SK-N-SH (cell line): Measurements from ENCODE around the gene KNTC1. TPM values are rescaled to one million over a fixed set of nuclear protein-coding genes. Genes with fewer than 3 reads are reported as not detected.

Source experiments
- CTCF ChIA-PET: fragments of 300-600, 350-600 bp; formaldehyde crosslinking; extraction: SDS; loops from one replicate; lab custom pipeline; 2021; lab: Yijun Ruan, JAX
- POLR2A ChIA-PET: fragments of 350-600 bp; sonication (Branson Sonifier 250); formaldehyde crosslinking; extraction: SDS; loops from one replicate; lab custom pipeline; 2020; ENCODE audit warnings: antibody characterized with exemption, inconsistent platforms; lab: Yijun Ruan, JAX
- DNase-seq: peaks from one replicate; pipeline ENCODE4 v3.0.0; 2012
- H2AFZ ChIP-seq: fragments of 200-600 bp; sonication (generic); 2 replicates; pipeline ENCODE4 v1.8.1; 2016; ENCODE audit warnings: antibody characterized with exemption, mild to moderate bottlenecking, low read depth
- H3F3A ChIP-seq: fragments of 200-600 bp; sonication (generic); replicated peaks from 2 replicates; pipeline ENCODE3; 2016; ENCODE audit warnings: antibody characterized with exemption, mild to moderate bottlenecking; ENCODE audit not compliant: insufficient read depth
- H3K27ac ChIP-seq, 2 experiments: fragments of 200-500 bp in 1 of 2; fragments of 200-600 bp in 1 of 2; sonication (Bioruptor generic) in 1 of 2; sonication (generic), shearing (Covaris generic) in 1 of 2; 2 replicates each; pipeline versions ENCODE4 v1.5.1 to v1.6.1; 2014 to 2016; ENCODE audit warnings: low read depth in 2 of 2, inconsistent platforms in 1 of 2, low read length in 1 of 2, mild to moderate bottlenecking in 1 of 2, mixed read lengths in 1 of 2
- H3K27me3 ChIP-seq: fragments of 200-600 bp; sonication (generic), shearing (Covaris generic); 2 replicates; pipeline ENCODE4 v1.6.1; 2016; ENCODE audit warnings: mixed run types; ENCODE audit not compliant: insufficient read depth
- H3K36me3 ChIP-seq, 2 experiments: fragments of 200-500 bp in 1 of 2; fragments of 200-600 bp in 1 of 2; sonication (Bioruptor generic) in 1 of 2; sonication (generic) in 1 of 2; replicated peaks in 1 of 2; 2 replicates each; pipeline versions ENCODE3 to v1.5.1; 2014 to 2016; ENCODE audit warnings: low read length in 1 of 2, mild to moderate bottlenecking in 1 of 2; ENCODE audit not compliant: insufficient read depth in 2 of 2, control insufficient read depth in 1 of 2
- H3K4me1 ChIP-seq, 2 experiments: fragments of 200-500 bp in 1 of 2; fragments of 200-600 bp in 1 of 2; sonication (Bioruptor generic) in 1 of 2; sonication (generic), shearing (Covaris generic) in 1 of 2; 2 replicates each; pipeline versions ENCODE4 v1.5.1 to v1.6.1; 2014 to 2016; ENCODE audit warnings: low read depth in 1 of 2, low read length in 1 of 2, mixed run types in 1 of 2; ENCODE audit not compliant: insufficient read depth in 2 of 2, control insufficient read depth in 1 of 2
- H3K4me2 ChIP-seq: fragments of 200-600 bp; sonication (generic), shearing (Covaris generic); 2 replicates; pipeline ENCODE4 v1.6.1; 2017; ENCODE audit warnings: mixed run types
- H3K4me3 ChIP-seq, 2 experiments: fragments of 200-500 bp in 1 of 2; fragments of 200-600 bp in 1 of 2; sonication (Bioruptor generic) in 1 of 2; sonication (generic), shearing (Covaris generic) in 1 of 2; 2 replicates each; pipeline versions ENCODE4 v1.5.1 to v1.8.1; 2014 to 2016; ENCODE audit warnings: low read depth in 2 of 2, inconsistent platforms in 1 of 2, low read length in 1 of 2, mild to moderate bottlenecking in 1 of 2, mixed read lengths in 1 of 2, moderate library complexity in 1 of 2
- H3K79me2 ChIP-seq: fragments of 200-600 bp; sonication (generic); 2 replicates; pipeline ENCODE4 v1.8.1; 2017; ENCODE audit warnings: mild to moderate bottlenecking; ENCODE audit not compliant: insufficient read depth
- H3K9ac ChIP-seq: fragments of 200-600 bp; sonication (generic); 2 replicates; pipeline ENCODE4 v1.6.1; 2017; ENCODE audit warnings: mixed run types
- H3K9me2 ChIP-seq: fragments of 200-600 bp; sonication (generic); 2 replicates; pipeline ENCODE4 v1.6.1; 2017; ENCODE audit warnings: mixed run types
- H3K9me3 ChIP-seq: fragments of 200-600 bp; sonication (generic); 2 replicates; pipeline ENCODE4 v1.6.1; 2017; ENCODE audit warnings: mixed run types, mild to moderate bottlenecking, moderate library complexity
- H4K20me1 ChIP-seq: fragments of 200-600 bp; sonication (generic); 2 replicates; pipeline ENCODE4 v1.6.1; 2017; ENCODE audit warnings: mild to moderate bottlenecking, mixed run types; ENCODE audit not compliant: insufficient read depth
- EZH2phosphoT487 ChIP-seq: fragments of 200-600 bp; sonication (generic); IDR thresholded peaks from 2 replicates; pipeline ENCODE4 v1.6.1; 2017; ENCODE audit warnings: low read depth, mixed run types, mild to moderate bottlenecking, antibody characterized with exemption, moderate library complexity, borderline replicate concordance
- MEF2A ChIP-seq: IDR thresholded peaks from 2 replicates; pipeline ENCODE4 v1.4.0; 2012; ENCODE audit warnings: low read depth, borderline replicate concordance
- NFIC ChIP-seq: IDR thresholded peaks from 2 replicates; pipeline ENCODE4 v1.4.0; 2012; ENCODE audit warnings: borderline replicate concordance
- RAD21 ChIP-seq: IDR thresholded peaks from 2 replicates; pipeline ENCODE4 v1.6.1; 2012; ENCODE audit warnings: mild to moderate bottlenecking, low read length
- SMC3 ChIP-seq: IDR thresholded peaks from 2 replicates; pipeline ENCODE4 v1.6.1; 2012; ENCODE audit warnings: low read depth, low read length, improper control_type of control experiment
- YY1 ChIP-seq: IDR thresholded peaks from 2 replicates; pipeline ENCODE4 v1.4.0; 2012; ENCODE audit warnings: low read depth, mild to moderate bottlenecking
- WGBS: methylation state at CpG from one replicate; pipeline ENCODE4 v1.1.6; 2017; ENCODE audit warnings: low lambda C conversion rate; 5-methylcytosine and 5-hydroxymethylcytosine counted together
- polyA plus RNA-seq, 3 experiments: library from polyadenylated mRNA; depleted of rRNA; stranded (reverse); fragments of >200 nt; gene quantifications; 2 replicates each; pipeline ENCODE4 v1.2.3, GENCODE V29; 2012
- TF ChIP-seq, protein P1 (sequence below): fragments of 150-350 bp; IDR thresholded peaks from 2 replicates; pipeline ENCODE4 v1.6.1; 2017; ENCODE audit warnings: antibody characterized with exemption, low read length, low read depth, borderline replicate concordance
- TF ChIP-seq, protein P2 (sequence below): IDR thresholded peaks from 2 replicates; pipeline ENCODE4 v1.4.0; 2012; ENCODE audit warnings: low read depth
- TF ChIP-seq, protein P3 (sequence below): fragments of 150-350 bp; IDR thresholded peaks from 2 replicates; pipeline ENCODE4 v1.6.1; 2016; ENCODE audit warnings: mild to moderate bottlenecking, low read depth, low read length

KNTC1 gene
- polyA plus RNA-seq, 1 of the 3 experiments (the other 2 are of a cell fraction): 13.2 TPM

DNA sequence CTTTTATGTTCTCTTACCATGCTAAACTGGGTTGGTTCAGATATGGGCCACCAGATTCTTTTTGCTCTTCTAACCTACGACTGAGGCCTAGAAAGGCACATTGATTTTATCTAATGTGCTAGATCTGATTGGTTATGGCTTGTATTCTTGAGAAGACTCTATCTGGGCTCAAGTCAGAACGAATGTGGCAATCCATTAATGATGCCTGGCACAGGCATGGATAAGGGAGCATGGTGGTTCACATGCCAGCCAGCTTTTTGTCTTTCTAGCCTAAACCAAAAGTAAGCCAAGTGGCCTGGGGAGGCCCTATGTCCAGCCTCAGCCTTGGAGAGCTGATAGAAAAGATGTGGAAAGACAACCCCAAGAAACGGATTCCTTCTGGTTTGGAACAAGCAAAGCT lies 82.7 kb downstream of the KNTC1 start:
- CTCF ChIA-PET: interaction anchor here (0.9 kb wide), 1 partner anchor 8 kb away, joined by 3 read pairs; no protein-coding TSS in a partner anchor
- POLR2A ChIA-PET: no interaction called here
- H3K36me3 ChIP-seq: peaks cover 35 to 50% of the 10 kb centered on the region in 2 experiments

DNA sequence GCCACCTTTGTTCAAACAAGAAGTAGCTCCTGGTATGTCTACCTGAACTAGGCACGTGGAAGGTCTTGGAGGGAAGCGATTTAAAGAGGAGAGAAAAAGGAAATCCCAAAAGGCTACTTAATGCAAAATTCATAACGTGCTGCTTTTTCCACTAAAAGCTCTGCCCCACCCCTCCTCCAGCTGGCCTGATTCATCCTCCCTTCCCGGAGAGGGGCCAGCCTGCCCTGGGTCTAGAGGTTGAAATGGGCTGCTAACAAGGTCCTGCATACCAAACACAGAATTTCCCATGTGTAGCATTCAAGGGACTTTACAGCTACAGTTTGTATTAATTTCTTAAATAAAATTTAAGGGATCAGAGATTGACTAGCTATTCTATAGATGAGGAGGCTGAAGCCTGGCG lies 83.2 kb downstream of the KNTC1 start:
- no peak overlapping the region for H3K4me3 ChIP-seq
- H3K27me3 ChIP-seq: no peaks in the 10 kb centered on the region
- H2AFZ ChIP-seq: no peak overlapping the region
- no peak for DNase-seq
- no peak overlapping the region for H3K27ac ChIP-seq
- no peak overlapping the region for H3K4me2 ChIP-seq
- no peaks in the 10 kb centered on the region for H3K4me1 ChIP-seq
- no peaks in the 10 kb centered on the region for H3K9me3 ChIP-seq
- WGBS: 90% methylated on average over 5 of the region's 5 CpGs
- no peaks in the 10 kb centered on the region for H3F3A ChIP-seq
- peaks cover 34 to 48% of the 10 kb centered on the region in 2 experiments for H3K36me3 ChIP-seq
- TF ChIP-seq SMC3 (no peak), YY1 (no peak), NFIC (no peak), MEF2A (no peak), RAD21 (no peak), EZH2phosphoT487 (no peak)
- TF ChIP-seq, protein P1, sequence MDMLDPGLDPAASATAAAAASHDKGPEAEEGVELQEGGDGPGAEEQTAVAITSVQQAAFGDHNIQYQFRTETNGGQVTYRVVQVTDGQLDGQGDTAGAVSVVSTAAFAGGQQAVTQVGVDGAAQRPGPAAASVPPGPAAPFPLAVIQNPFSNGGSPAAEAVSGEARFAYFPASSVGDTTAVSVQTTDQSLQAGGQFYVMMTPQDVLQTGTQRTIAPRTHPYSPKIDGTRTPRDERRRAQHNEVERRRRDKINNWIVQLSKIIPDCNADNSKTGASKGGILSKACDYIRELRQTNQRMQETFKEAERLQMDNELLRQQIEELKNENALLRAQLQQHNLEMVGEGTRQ: no peak
- TF ChIP-seq, protein P2, sequence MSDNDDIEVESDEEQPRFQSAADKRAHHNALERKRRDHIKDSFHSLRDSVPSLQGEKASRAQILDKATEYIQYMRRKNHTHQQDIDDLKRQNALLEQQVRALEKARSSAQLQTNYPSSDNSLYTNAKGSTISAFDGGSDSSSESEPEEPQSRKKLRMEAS: no peak
- TF ChIP-seq, protein P3, sequence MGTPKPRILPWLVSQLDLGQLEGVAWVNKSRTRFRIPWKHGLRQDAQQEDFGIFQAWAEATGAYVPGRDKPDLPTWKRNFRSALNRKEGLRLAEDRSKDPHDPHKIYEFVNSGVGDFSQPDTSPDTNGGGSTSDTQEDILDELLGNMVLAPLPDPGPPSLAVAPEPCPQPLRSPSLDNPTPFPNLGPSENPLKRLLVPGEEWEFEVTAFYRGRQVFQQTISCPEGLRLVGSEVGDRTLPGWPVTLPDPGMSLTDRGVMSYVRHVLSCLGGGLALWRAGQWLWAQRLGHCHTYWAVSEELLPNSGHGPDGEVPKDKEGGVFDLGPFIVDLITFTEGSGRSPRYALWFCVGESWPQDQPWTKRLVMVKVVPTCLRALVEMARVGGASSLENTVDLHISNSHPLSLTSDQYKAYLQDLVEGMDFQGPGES: no peak
- H3K79me2 ChIP-seq: no peaks in the 10 kb centered on the region
- CTCF ChIA-PET: interaction anchor here (0.9 kb wide), 1 partner anchor 9 kb away, joined by 3 read pairs; no protein-coding TSS in a partner anchor
- H4K20me1 ChIP-seq: no peaks in the 10 kb centered on the region
- H3K9ac ChIP-seq: no peak overlapping the region
- H3K9me2 ChIP-seq: no peaks in the 10 kb centered on the region
- POLR2A ChIA-PET: no interaction called here

More for the DNA sequence above, 82.7 kb downstream of the KNTC1 start:
- Histone ChIP-seq H3K79me2 (no peaks in the 10 kb centered on the region), H3F3A (no peaks in the 10 kb centered on the region), H3K4me2 (no peak overlapping the region), H3K27me3 (no peaks in the 10 kb centered on the region), H2AFZ (no peak overlapping the region), H3K4me1 (no peaks in the 10 kb centered on the region), H3K9me2 (no peaks in the 10 kb centered on the region), H3K4me3 (no peak overlapping the region), H4K20me1 (no peaks in the 10 kb centered on the region), H3K27ac (no peak overlapping the region), H3K9me3 (no peaks in the 10 kb centered on the region), H3K9ac (no peak overlapping the region)
- TF ChIP-seq, protein P1: no peak
- TF ChIP-seq, protein P2: no peak
- 88% methylated on average over 3 of the region's 3 CpGs for WGBS
- no peak for DNase-seq
